ENCODE measurements around the gene LRP5. TPM values are rescaled to one million over a fixed set of nuclear protein-coding genes. Genes with fewer than 3 reads are reported as not detected.
A peak's percentile ranks its signal among the peaks of the same experiment; 100 is the strongest.

The LRP5 gene
- polyA plus RNA-seq, 6 donors from 2014 or later, result 0.04 to 0.88 (median 0.56) TPM; not detected in 1

- Mint-ChIP-seq H3K36me3 (no peaks in the 10 kb centered on the region), H3K27me3 (peaks cover 4 to 23% (median 15%) of the 10 kb centered on the region in 3 donors), H3K4me3 (no peak overlapping the region), H3K9me3 (no peaks in the 10 kb centered on the region), H3K27ac (no peak overlapping the region), H3K4me1 (no peaks in the 10 kb centered on the region)
- ATAC-seq (ENCODE audit: low read depth in 2 of 2) (no peak), DNase-seq (no peak)
Measured at GRCh38 chr11:68321293-68322051, 9.1 kb downstream of the LRP5 start.

GRCh38 chr11:68322052-68322430 lies 9.7 kb downstream of the LRP5 start:
- DNase-seq (no peak), ATAC-seq (ENCODE audit: low read depth in 2 of 2) (no peak)
- Mint-ChIP-seq H3K4me1 (no peaks in the 10 kb centered on the region), H3K27me3 (peaks cover 0 to 21% (median 10%) of the 10 kb centered on the region in 3 donors), H3K36me3 (no peaks in the 10 kb centered on the region), H3K4me3 (no peak overlapping the region), H3K27ac (peak overlapping the region in 1 of 6 donors; percentile 6), H3K9me3 (no peaks in the 10 kb centered on the region)

- DNase-seq, result no peak
- peaks cover 0 to 18% (median 10%) of the 10 kb centered on the region in 3 donors for H3K27me3 Mint-ChIP-seq
- no peak overlapping the region for H3K27ac Mint-ChIP-seq
- peaks cover 6 to 19% (median 9%) of the 10 kb centered on the region in 3 donors for H3K4me1 Mint-ChIP-seq
- H3K4me3 Mint-ChIP-seq, result no peak overlapping the region
- no peaks in the 10 kb centered on the region for H3K36me3 Mint-ChIP-seq
- no peaks in the 10 kb centered on the region for H3K9me3 Mint-ChIP-seq
- ATAC-seq (ENCODE audit: low read depth in 2 of 2), result no peak
Measured at GRCh38 chr11:68324241-68324640, 11.8 kb downstream of the LRP5 start.

GRCh38 chr11:68324695-68325094 lies 12.3 kb downstream of the LRP5 start:
- H3K36me3 Mint-ChIP-seq, result no peaks in the 10 kb centered on the region
- H3K4me1 Mint-ChIP-seq, result peaks cover 6 to 23% (median 9%) of the 10 kb centered on the region in 3 donors
- no peak overlapping the region for H3K27ac Mint-ChIP-seq
- ATAC-seq (ENCODE audit: low read depth in 2 of 2) (no peak), DNase-seq (no peak)
- no peaks in the 10 kb centered on the region for H3K9me3 Mint-ChIP-seq
- H3K4me3 Mint-ChIP-seq, result no peak overlapping the region
- peaks cover 0 to 22% (median 6%) of the 10 kb centered on the region in 3 donors for H3K27me3 Mint-ChIP-seq

- no peak overlapping the region for H3K27ac Mint-ChIP-seq
- no peaks in the 10 kb centered on the region for H3K36me3 Mint-ChIP-seq
- H3K4me3 Mint-ChIP-seq, result no peak overlapping the region
- H3K9me3 Mint-ChIP-seq, result no peaks in the 10 kb centered on the region
- ATAC-seq (ENCODE audit: low read depth in 2 of 2) (no peak), DNase-seq (no peak)
- peaks cover 6 to 23% (median 9%) of the 10 kb centered on the region in 3 donors for H3K4me1 Mint-ChIP-seq
- peaks cover 0 to 23% (median 8%) of the 10 kb centered on the region in 3 donors for H3K27me3 Mint-ChIP-seq
Measured at GRCh38 chr11:68325183-68325906, 13.0 kb downstream of the LRP5 start.

GRCh38 chr11:68325907-68326220 lies 13.5 kb downstream of the LRP5 start:
- Mint-ChIP-seq H3K4me1 (peaks cover 6 to 27% (median 9%) of the 10 kb centered on the region in 3 donors), H3K27ac (no peak overlapping the region), H3K4me3 (no peak overlapping the region), H3K36me3 (no peaks in the 10 kb centered on the region), H3K9me3 (no peaks in the 10 kb centered on the region), H3K27me3 (peaks cover 0 to 23% (median 12%) of the 10 kb centered on the region in 3 donors)
- DNase-seq (no peak), ATAC-seq (ENCODE audit: low read depth in 2 of 2) (no peak)

- no peak for DNase-seq
- Mint-ChIP-seq H3K4me1 (peaks cover 10 to 33% (median 11%) of the 10 kb centered on the region in 3 donors), H3K4me3 (no peak overlapping the region), H3K27ac (no peak overlapping the region), H3K27me3 (peaks cover 0 to 23% (median 12%) of the 10 kb centered on the region in 3 donors), H3K36me3 (no peaks in the 10 kb centered on the region), H3K9me3 (no peaks in the 10 kb centered on the region)
- no peak for ATAC-seq (ENCODE audit: low read depth in 2 of 2)
Measured at GRCh38 chr11:68326334-68327215, 14.2 kb downstream of the LRP5 start.

GRCh38 chr11:68327586-68328370 lies 15.4 kb downstream of the LRP5 start:
- ATAC-seq (ENCODE audit: low read depth in 2 of 2), result no peak
- Mint-ChIP-seq H3K27me3 (peaks cover 0 to 16% (median 12%) of the 10 kb centered on the region in 3 donors), H3K36me3 (no peaks in the 10 kb centered on the region), H3K4me3 (peak overlapping the region in 2 of 8 donors; percentile 10 to 38), H3K9me3 (no peaks in the 10 kb centered on the region), H3K4me1 (peaks cover 14 to 38% (median 14%) of the 10 kb centered on the region in 3 donors), H3K27ac (no peak overlapping the region)
- no peak for DNase-seq

- DNase-seq (no peak), ATAC-seq (ENCODE audit: low read depth in 2 of 2) (peak in 1 of 2 donors; percentile 56)
- no peaks in the 10 kb centered on the region for H3K9me3 Mint-ChIP-seq
- H3K36me3 Mint-ChIP-seq, result no peaks in the 10 kb centered on the region
- H3K4me1 Mint-ChIP-seq, result peaks cover 14 to 38% (median 14%) of the 10 kb centered on the region in 3 donors
- peaks cover 0 to 16% (median 12%) of the 10 kb centered on the region in 3 donors for H3K27me3 Mint-ChIP-seq
- H3K4me3 Mint-ChIP-seq, result peak overlapping the region in 4 of 8 donors; percentile 10 to 43 (median 30)
- peak overlapping the region in 1 of 6 donors; percentile 32 for H3K27ac Mint-ChIP-seq
Measured at GRCh38 chr11:68328374-68329091, 16.1 kb downstream of the LRP5 start.

- Mint-ChIP-seq H3K27ac (peak overlapping the region in 1 of 6 donors; percentile 71), H3K27me3 (peaks cover 0 to 16% (median 12%) of the 10 kb centered on the region in 3 donors), H3K4me1 (peaks cover 14 to 38% (median 14%) of the 10 kb centered on the region in 3 donors), H3K9me3 (no peaks in the 10 kb centered on the region), H3K4me3 (peak overlapping the region in 1 of 8 donors; percentile 36), H3K36me3 (no peaks in the 10 kb centered on the region)
- ATAC-seq (ENCODE audit: low read depth in 2 of 2) (no peak), DNase-seq (no peak)
Measured at GRCh38 chr11:68329536-68329935, 17.1 kb downstream of the LRP5 start.

GRCh38 chr11:68329978-68330699 lies 17.7 kb downstream of the LRP5 start:
- no peak overlapping the region for H3K27ac Mint-ChIP-seq
- H3K4me3 Mint-ChIP-seq, result no peak overlapping the region
- DNase-seq (no peak), ATAC-seq (ENCODE audit: low read depth in 2 of 2) (no peak)
- H3K4me1 Mint-ChIP-seq, result peaks cover 14 to 38% (median 14%) of the 10 kb centered on the region in 3 donors
- no peaks in the 10 kb centered on the region for H3K9me3 Mint-ChIP-seq
- no peaks in the 10 kb centered on the region for H3K36me3 Mint-ChIP-seq
- peaks cover 0 to 16% (median 12%) of the 10 kb centered on the region in 3 donors for H3K27me3 Mint-ChIP-seq
